CD4-positive, alpha-beta T cell treated with Interleukin-17A for 1 hour (primary cell): Measurements from ENCODE around the gene COL21A1.

Experiments
- DNase-seq: peaks from one replicate; pipeline ENCODE4 v3.0.0-alpha.2; 2020

COL21A1 gene

DNA sequence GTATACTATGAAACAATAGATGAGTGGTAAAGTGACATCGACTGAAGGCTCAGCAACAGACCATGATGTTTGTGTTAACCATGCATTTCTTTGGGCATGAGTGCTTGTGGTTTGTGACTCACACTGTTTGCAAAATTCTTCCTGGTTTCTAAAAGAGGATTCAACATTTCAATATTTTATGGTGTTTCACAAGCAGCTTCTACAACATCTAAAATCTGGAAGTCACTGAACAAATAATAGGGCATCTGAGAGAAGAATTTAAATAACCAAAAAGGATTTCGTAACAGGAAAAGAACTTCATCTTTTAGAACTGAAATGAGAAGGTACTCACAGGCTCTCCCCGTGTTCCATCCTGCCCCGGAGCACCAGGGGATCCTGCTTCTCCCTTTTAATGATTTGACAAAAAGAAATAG, 146.2 kb downstream of the COL21A1 start:
- peak; percentile 2 for DNase-seq

DNA sequence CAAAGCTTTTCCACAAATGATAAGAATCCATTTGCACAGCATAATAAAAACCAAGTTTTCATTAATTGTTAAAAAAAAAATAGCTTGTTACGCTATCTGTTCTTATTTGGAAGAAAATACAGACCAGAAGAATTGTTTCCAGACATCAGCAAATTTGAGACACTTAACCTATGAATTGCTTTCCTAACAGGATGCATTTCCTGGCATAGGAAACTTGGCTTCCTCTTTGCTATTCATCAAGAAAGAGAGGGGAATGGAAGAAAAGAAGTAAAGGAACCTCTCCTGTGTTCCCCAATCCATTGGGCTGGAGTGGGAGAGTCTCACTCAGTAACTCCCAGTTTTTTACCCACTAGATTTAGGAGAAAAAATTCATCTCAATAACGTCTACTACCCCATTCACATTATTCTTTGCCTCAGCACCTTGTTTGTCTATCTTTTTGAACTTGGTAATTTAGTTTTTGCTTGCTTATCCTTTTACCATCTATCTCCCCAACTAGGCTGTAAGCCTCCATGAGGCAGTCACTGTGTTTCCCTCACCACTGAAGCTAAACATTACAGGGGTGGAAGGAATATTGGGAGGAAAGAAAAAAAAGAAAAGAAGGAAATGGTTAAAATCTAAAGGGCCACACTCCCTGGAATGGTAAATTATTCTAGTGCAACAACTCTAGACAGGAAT, 150.3 kb downstream of the COL21A1 start:
- no peak for DNase-seq

DNA sequence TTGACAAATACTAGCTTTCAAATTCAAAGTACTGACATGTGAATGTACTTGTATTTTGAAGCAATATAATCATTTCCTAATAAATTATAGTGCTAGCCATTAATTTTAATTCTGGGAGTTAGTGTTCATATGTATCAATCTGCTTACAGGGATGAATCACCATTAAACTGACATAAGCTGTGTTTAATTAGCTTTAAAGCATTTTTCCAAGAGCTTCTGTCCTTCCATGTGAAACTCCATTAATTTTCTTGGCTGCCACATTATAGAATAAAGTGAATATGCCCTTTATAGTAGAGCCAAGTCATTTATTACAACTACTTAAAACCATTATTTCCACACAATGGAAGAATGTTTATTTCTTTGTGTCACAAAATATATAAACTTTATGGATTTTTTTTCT, 150.8 kb downstream of the COL21A1 start:
- no peak for DNase-seq

DNA sequence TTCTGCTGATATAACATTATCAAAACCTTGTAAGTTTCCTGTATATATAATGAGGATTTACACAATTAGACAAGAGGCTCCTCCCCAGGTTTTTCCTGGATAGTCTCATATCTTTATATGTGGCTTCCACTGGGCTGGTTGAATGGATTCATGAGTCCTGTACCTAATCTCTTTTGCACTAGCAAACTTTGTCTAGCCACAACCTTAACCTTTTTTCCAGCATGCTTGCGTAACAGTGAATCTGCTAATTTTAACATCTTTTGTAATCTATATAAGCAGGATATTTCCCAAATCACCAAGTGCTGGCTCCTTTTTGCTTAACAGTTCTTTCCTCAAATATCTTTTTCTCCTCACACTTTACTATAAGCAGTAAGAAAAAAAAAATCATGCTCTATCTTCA, 153.6 kb downstream of the COL21A1 start:
- DNase-seq, result no peak

DNA sequence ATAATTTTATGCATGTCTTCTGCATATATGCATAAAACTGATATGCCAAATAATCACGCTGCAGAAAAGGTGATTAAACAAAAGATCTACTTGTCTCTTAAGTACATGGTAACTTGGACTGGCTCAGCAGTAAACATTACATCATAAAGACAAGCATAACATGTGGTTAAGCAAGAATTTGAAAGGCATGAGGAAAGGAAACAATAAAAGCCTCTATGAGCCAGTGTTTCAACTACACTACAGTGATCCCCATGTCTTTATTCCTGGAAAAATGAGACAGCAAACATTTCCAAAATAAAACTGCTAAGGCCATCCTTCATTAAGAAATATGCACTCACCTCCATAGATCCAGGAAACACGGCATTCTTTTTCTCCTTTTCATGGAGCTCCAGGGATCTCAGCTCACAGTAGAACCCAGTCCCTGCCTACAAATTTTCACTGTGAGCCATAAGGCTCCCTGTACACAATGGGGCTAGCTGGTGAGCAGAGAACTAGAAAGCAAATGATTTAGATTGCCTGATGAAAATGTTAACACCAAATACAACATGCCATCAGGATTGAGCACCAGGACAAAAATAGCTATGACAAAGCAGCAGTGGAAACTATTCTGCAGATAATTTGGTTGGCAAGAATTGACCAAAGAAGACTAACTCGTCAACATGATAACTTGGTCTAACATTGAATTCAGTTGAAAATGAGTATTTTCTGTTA, 156.1 kb downstream of the COL21A1 start:
- DNase-seq, result no peak

DNA sequence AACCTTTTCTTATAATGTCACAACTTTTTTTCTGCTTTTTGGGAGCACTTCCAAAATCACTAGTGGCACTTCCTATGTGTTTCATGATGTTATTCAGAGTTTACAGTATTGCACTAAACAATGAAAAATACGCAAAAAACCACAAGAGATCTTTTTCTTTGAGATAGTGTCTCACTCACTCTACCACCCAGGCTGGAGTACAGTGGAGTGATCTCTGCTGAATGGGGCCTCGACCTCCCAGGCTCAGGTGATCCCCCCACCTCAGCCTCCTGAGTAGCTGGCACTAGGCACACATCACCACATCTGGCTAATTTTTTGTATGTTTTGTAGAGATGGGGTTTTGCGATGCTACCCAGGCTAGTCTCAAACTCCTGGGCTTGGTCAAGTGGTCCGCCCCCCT, 158.7 kb downstream of the COL21A1 start:
- no peak for DNase-seq

DNA sequence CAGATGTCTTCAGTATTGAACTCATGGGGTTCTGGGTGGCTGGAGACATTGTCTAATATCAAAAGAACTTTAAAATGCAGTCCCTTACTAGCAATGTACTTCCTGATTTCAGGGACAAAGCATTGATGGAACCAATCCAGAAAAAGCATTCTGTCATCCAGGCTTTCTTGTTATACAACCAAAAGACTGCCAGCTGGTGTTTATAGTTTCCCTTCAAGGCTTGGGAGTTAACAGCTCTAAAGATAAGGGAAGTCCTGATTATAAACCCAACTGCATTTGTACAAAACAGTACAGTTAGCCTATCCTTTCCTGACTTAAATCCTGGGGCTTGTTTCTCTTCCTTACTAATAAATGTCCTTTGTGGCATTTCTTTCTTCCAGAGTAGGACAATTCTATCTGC, 160.0 kb downstream of the COL21A1 start:
- no peak for DNase-seq

DNA sequence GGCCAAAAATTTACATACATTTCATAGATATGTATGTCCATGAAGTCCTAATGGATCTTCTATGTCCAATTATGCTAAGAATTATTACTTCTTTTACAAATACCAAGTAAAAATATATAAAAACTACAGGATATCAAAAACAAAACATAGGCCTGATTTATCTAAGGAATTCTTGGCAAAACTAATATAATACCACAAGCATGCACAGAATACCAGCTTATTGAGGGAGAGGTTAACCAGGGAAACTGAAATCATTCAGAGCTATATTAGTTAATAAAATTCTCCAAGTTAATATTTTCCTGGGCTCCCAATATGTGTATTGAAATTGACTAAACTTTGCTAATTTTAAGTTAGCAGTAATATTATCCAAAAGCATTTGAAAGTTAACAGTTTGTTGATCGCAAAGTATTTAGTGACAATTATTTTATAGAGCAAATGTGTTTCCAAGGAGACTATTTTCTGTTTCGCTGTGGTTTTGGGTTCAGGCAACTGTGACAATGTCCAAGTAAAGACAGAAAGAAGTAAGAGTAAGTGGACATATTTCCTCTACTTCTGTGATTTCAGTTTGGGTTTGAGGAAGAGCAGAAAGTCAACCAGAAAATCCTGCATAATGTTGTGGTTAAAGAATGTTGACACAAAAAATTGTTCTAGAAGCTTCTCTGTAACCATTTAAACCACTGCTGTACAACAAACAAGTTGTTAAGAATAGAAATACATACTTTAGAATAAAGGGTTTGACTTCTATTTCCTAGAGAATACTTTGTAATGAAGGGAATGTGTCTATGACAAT, 167.4 kb downstream of the COL21A1 start:
- no peak for DNase-seq

DNA sequence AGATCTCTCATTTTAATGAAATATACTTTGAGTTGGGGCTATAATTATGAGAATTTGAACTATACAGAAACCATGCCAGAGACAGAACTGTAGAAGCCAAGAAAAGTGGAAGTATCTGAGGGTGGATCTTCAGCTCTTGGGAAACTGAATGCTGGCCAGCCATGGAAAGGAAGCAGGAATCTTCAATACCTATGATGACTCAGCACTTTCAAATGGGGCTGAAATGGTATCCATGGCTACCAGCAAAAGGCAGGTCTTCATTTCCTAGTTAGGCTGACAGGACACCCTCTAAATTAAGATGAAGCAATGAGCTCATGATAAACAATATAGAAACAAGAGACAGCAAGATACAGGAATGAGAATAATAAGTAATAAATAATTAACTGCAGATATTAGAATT, 171.3 kb downstream of the COL21A1 start:
- no peak for DNase-seq

DNA sequence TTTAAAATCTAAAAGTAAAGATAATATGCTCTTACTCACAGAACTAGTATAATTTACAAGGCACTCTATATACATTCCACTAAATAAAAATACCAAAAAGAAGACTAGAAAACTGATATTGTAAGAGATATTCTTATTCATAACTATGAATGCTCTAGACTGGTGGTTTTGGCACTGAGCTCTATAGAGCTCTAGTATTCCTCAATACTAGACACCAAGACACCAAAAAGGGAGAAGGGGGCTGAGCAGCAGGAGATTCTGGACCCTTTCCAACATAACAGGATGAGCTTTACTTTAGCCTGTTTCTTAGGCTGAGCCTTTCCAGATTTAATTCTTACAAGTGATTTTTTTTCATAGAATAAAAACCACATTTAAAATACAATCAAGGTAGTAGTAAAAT, 173.6 kb downstream of the COL21A1 start:
- DNase-seq, result no peak

DNA sequence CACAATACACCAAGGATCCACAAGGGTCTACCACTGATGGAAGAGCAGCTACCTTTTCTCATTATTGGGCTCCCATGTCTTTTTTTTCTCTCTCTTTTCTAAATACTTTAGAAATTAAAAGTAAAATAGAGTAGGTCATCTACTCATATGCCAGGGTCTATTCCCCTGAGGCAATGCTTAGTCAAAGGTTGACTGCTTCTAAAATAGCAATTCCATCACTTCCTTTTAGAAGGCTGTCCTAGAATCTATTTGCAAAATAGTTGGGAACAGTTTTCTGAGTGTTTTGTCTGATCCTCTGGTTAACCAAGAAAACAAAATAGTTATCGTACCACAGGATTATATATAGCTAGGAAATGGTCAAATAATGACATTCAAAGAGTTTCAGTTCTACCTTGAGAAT, 174.1 kb downstream of the COL21A1 start:
- DNase-seq, result no peak

DNA sequence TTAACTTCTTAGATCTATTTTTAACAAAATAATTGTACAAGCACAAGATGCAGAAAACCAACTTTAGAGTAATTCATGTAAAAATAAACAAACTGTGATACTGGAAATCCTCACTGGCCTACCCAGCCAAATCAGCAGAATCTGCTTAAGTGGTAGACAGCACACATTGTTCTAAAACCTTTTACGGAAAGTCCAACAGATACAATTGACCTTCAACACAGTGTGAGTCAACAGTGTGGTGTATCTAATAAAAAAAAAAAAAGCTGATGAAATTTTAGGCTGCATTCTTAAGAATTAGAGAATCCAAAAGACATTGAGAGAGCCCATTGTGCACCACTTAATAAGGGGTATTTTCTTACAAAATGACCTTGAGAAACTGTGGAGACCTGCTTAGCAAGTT, 174.5 kb downstream of the COL21A1 start:
- DNase-seq, result no peak

DNA sequence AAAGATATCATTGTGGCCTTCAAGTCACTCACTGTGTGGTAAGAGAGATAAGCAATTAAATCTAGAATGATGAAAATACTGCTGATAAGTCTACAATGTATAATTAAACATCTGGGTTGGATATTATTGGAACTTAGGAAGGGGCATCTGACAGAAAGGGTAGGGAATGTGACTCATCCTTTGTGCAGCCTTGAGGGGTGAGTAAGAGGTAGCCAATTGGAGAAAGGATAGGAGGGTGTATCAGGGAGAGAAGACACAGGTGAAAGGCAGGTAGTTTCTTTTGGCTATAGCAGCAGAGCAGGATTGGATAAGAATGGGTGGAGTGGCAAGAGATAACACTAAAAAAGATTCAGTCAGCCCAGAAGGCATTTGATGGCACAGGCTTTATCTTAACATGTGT, 182.0 kb downstream of the COL21A1 start:
- no peak for DNase-seq

DNA sequence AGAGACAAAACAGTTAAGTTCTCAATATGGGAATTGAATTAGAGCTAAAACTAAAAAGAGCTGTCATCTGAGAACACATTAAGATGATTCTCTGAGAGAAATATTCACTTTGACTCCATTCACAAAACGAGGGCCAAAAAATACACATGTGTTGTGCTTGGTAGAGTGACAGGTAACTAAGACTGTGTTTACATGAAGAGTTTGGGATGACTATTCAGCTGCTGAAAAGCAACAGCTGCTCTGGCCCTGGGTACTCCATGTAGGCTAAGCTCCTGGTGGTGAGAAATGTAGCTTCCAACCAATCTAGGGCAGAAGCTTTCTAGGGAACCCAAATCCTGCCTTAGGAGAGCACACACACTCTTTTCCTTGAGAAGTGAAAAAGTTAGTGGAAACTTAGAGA, 184.5 kb downstream of the COL21A1 start:
- no peak for DNase-seq

DNA sequence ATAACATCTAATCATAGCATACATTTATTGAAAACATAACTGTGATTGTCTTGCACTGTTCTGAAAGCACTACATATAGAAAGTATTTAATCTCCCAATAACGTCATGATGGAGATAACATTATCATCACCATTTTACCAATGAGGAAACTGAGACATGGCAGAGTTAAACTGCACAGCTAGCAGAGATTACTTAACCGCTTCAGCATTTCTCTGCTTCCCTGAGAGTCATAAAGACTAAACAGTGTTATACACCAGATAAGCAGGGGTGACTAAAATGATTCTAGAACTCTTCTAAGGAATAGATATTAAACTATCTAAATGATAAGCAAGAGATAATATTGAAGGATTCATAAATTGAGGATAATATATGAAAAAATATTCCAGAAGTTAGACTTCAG, 188.7 kb downstream of the COL21A1 start:
- no peak for DNase-seq

DNA sequence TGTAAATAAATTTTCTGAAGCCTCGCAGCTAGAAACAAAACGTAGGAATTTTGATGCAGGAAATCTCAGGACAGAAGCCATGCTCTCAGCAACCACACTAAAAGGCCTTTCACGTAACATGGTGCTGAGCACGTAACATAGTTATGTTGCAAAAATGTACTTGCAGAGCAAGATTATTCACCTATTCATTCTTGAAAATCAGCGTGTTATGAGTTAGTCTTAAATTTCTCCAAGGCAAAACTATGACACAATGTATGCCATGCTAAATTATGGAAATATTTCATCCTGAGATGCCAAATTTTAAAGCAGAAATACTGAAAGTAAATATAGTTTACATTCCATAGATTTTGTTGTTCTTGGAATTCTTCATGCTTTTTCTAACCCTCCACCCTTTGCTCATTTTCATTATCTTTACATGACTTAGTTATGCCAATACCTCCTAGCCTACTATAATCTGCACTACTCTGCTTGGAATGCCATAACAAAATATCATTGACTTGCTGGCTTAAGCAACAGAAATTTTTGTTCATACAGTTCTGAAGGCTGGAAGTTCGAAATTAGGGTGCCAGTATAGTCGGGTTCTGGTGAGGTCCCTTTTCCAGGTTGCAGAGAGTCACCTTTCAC, 192.2 kb downstream of the COL21A1 start:
- DNase-seq, result no peak

DNA sequence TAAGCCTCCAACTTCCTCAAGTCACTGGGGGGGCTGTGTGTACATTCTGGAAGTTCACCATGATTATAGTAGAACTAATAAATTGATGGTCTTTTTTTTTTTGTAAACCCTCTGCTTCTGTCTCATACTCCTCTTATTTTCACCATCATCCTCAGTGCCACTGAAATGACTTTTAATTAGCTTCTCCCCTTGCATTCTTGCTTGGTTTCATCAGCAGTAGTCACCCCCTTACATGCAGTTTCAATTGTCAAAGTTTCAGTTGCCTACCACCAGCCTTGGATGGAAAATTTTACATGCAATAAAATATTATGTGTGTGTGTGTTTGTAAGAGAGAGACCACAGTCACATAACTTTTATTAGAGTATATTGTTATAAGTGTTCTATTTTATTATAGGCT, 196.2 kb downstream of the COL21A1 start:
- no peak for DNase-seq

DNA sequence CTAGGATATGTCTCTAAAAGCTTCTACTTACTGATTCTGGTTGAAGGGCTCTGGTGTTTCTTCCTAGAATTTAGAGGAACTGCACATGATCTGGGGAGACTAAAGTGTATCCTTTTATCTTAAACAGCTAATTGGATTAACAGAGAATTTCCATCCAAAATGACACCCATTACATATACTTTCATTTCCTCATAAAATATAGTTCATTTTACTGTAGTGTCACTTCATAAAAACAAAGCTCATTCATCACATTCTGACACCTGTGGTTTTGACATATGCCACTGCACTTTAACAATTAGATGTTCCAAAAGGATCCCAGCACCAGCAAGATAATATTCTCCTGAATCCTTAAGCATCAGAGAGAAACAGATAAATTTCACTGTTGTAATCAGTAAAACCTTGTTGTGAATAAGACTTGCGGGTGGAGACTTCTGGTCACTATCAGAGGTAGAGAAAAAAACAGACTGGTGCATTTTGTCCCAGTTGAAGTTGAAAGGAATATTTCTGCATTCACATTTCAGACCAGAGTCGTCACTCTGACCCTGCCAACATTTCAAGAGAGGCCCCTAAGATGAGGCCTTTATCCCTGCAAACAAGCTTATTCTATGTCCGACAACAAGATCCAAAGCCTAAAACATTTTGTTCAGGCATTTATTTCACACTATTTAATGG, 196.7 kb downstream of the COL21A1 start:
- no peak for DNase-seq

DNA sequence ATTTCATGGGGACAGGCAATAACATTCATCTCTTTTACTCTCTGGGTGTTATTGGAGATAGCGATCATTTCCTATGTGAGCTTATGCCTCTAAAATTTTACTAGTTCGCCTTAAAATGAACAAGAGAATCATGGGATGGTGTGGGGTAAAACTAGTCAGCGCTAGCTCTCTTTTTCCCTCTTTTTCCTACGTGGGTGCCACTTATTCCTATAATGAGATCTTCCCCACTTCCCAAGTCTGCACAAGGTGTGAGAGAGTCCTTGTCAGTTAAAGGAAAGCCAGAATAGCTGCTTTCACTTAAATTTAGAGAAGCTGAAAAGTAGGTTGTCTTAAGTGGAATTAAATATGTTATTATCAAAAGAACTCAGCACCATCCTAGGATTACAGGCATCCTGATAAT, 198.8 kb downstream of the COL21A1 start:
- DNase-seq, result no peak

DNA sequence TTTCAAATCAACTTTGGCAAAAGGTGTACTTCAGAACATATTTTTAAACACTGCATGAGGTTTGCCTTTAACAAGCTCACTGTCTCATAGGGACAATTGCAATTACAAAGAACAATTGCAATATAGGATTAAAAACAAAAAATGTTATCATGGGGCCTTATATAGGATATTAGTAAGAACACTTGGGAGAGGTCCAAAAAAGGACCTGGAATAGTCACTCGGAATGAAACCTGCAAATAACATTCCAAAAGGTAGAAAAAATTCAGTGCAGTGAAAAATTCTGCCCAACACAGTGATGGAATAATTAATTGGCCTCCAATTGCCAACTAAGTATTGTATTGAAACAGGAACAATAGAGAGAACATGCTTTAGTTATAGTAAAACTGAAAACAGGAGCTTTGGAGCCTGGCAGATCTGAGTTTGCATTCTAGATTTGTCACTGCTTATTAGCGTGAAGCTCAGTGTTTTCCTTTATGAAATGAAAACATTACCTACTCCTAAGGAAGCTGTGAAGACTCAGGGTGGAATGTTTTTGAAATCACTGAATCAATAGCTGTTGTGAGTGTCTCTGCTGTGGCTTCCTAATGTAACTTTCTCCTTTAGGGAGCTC, 199.3 kb downstream of the COL21A1 start:
- DNase-seq, result no peak

DNA sequence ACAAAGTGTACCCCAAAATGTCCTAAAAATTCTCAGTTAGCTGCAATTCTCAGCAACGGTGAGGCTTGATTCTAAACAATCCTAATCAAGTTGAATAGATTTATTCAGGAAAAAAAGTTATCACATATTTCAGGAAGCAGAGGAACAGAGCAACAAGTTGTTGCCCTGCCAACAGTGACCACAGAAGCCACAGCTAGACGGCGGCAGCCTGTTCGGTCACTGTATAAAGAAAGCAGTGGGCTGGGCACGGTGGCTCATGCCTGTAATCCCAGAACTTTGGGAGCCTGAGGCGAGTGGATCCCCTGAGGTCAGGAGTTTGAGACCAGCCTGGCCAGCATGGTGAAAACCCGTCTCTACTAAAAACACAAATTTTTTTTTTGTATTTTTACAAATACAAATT, 200.8 kb downstream of the COL21A1 start:
- no peak for DNase-seq

DNA sequence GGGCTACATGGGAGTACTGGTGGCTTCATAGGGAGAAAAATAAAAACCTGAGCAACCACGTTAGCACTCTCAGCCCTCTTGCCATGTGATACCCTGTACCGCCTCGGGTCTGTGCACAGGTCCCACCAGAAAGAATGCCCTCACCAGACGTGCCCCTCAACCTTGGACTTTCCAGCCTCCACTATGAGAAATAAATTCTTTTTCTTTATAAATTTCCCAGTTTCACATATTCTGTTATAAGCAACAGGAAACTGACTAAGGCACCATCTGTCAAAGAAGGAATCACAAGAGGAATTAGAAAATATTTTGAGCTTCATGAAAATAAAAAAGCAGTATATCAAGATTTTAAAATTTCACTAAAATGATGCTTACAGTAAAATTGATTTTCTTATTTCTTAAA, 203.6 kb downstream of the COL21A1 start:
- DNase-seq, result no peak

DNA sequence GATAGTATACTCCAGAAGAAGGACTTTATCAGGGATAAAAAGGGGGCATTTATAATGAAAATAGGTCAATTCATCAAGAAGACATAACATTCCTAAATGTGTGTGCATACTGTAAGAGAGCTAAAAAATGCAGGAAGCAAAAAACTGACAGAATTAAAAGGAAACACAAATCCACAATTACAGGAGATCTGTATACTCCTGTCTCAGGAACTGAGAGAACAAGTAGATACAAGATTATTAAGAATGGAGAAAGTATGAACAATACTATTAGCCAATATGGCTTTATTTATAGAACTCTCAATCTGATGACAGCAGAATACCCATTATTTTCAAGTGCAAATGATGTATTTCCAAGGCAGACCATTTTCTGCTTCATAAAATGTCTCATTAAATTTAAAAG, 204.3 kb downstream of the COL21A1 start:
- DNase-seq, result no peak
